Loucy (cell line): ENCODE measurements around the gene SFTPB.

Experiments used
- EZH2phosphoT487 ChIP-seq: fragments of 200-600 bp; IDR thresholded peaks from 2 replicates; pipeline ENCODE4 v1.6.1; 2018; ENCODE audit warnings: antibody characterized with exemption, mild to moderate bottlenecking, moderate library complexity, borderline replicate concordance
- TF ChIP-seq, protein P1 (sequence below): fragments of 200-600 bp; sonication (generic); conservative IDR thresholded peaks from 2 replicates; pipeline ENCODE4 v1.5.1; 2014; ENCODE audit warnings: mild to moderate bottlenecking, antibody characterized with exemption, low read length

- TF ChIP-seq, protein P1, sequence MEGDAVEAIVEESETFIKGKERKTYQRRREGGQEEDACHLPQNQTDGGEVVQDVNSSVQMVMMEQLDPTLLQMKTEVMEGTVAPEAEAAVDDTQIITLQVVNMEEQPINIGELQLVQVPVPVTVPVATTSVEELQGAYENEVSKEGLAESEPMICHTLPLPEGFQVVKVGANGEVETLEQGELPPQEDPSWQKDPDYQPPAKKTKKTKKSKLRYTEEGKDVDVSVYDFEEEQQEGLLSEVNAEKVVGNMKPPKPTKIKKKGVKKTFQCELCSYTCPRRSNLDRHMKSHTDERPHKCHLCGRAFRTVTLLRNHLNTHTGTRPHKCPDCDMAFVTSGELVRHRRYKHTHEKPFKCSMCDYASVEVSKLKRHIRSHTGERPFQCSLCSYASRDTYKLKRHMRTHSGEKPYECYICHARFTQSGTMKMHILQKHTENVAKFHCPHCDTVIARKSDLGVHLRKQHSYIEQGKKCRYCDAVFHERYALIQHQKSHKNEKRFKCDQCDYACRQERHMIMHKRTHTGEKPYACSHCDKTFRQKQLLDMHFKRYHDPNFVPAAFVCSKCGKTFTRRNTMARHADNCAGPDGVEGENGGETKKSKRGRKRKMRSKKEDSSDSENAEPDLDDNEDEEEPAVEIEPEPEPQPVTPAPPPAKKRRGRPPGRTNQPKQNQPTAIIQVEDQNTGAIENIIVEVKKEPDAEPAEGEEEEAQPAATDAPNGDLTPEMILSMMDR = no peak
- TF ChIP-seq EZH2phosphoT487 = no peak
Measured at GRCh38 chr2:85659324-85659981, 8.5 kb downstream of the SFTPB start.
